Measurements from ENCODE around the gene GRIA4.

The GRIA4 gene

DNA sequence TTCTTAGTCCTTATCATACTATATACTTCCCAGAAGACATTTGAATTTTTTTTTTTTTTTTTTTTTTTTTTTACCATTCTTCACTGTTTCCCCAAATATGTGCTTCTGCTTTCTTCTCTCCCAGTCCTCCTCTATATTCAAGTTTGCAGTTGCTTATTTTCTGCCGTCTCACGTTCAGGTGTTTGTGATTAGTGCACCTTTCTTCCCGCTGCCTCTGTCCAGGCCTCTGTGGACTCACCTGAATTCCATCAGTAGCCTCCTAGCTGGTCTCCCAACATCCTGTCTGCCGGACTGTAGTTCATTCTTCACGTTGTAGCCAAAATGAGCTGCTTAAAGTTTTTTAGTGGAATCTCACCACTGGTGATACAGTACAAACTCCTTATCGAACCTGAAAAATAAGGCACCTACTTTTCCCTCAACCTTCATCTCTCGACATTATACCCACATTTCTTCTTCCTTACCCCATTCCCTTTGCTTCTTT, 413.0 kb downstream of the GRIA4 start:
- Histone ChIP-seq H3K27ac (ENCODE audit: low read depth in 2 of 2, low read length in 2 of 2) (peak overlapping the region; percentile 72 to 79), H3K4me3 (ENCODE audit: low read length in 2 of 2) (peak overlapping the region; percentile 86 to 96), H3K27me3 (ENCODE audit: control insufficient read depth in 2 of 2, insufficient read depth in 2 of 2, low read length in 2 of 2) (no peaks in the 10 kb centered on the region), H3K9ac (ENCODE audit: low read depth in 1 of 2, low read length in 2 of 2) (peak overlapping the region; percentile 52 to 60), H3K9me3 (ENCODE audit: control insufficient read depth in 2 of 2, low read length in 2 of 2) (no peaks in the 10 kb centered on the region), H3K4me1 (ENCODE audit: control insufficient read depth in 2 of 2, insufficient read depth in 2 of 2, low read length in 2 of 2) (peaks cover 0 to 9% of the 10 kb centered on the region in 2 donors), H3K36me3 (ENCODE audit: control insufficient read depth in 2 of 2, insufficient read depth in 2 of 2, low read length in 2 of 2) (no peaks in the 10 kb centered on the region)

DNA sequence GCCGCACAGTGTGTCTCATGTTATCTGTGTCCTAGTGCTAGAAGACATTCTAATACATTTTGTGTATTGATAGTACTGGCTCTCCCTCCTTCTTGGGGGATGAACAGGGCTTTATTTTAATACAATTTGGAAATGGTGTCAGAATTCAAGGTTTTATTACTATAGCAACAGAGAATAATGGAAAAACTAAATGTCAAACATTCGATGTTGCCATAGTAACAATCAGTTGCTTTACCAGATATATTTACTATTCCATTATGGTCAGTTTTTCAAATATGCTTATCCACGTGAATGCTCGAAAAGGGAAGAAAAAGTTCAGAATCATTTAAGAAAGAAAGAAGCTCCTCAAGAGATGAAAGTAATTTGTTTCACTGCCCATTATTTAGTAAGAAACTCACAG, 420.7 kb downstream of the GRIA4 start:
- Histone ChIP-seq H3K36me3 (ENCODE audit: control insufficient read depth in 2 of 2, insufficient read depth in 2 of 2, low read length in 2 of 2) (no peaks in the 10 kb centered on the region), H3K4me3 (ENCODE audit: low read length in 2 of 2) (no peak overlapping the region), H3K27me3 (ENCODE audit: control insufficient read depth in 2 of 2, insufficient read depth in 2 of 2, low read length in 2 of 2) (peaks cover 0 to 3% of the 10 kb centered on the region in 2 donors), H3K27ac (ENCODE audit: low read depth in 2 of 2, low read length in 2 of 2) (no peak overlapping the region), H3K9me3 (ENCODE audit: control insufficient read depth in 2 of 2, low read length in 2 of 2) (no peaks in the 10 kb centered on the region), H3K4me1 (ENCODE audit: control insufficient read depth in 2 of 2, insufficient read depth in 2 of 2, low read length in 2 of 2) (no peaks in the 10 kb centered on the region), H3K9ac (ENCODE audit: low read depth in 1 of 2, low read length in 2 of 2) (no peak overlapping the region)

DNA sequence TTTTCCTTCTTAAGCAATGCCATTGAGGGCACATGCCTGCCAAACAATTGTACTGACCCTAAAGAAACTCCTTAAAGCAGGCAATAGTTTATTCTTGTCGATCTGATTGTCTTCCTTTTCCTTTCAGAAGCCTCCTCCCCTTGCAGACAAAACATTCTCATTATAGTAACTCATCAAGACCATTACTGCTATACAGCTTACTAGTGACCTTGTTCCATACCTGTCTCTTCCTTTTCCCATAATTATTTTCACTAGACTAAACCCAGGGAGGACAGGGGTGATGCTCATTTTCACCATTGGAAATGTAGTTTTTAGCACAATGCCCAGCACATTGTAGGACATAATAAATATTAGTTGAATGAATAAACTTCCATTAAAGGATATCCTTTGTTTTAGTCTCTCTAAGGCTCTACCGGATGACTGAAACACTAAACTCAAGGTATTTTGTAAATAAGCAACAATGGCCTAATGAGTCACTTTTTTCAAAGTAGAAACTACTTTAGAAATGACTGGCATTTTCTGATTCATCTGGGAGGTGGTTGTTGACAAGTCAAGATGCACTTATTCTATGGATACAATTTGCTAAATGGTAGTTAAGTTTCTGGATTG, 421.4 kb downstream of the GRIA4 start:
- H3K36me3 ChIP-seq (ENCODE audit: control insufficient read depth in 2 of 2, insufficient read depth in 2 of 2, low read length in 2 of 2) = no peaks in the 10 kb centered on the region
- H3K27me3 ChIP-seq (ENCODE audit: control insufficient read depth in 2 of 2, insufficient read depth in 2 of 2, low read length in 2 of 2) = peaks cover 0 to 3% of the 10 kb centered on the region in 2 donors
- H3K4me1 ChIP-seq (ENCODE audit: control insufficient read depth in 2 of 2, insufficient read depth in 2 of 2, low read length in 2 of 2) = no peaks in the 10 kb centered on the region
- H3K9ac ChIP-seq (ENCODE audit: low read depth in 1 of 2, low read length in 2 of 2) = no peak overlapping the region
- no peak overlapping the region for H3K27ac ChIP-seq (ENCODE audit: low read depth in 2 of 2, low read length in 2 of 2)
- no peaks in the 10 kb centered on the region for H3K9me3 ChIP-seq (ENCODE audit: control insufficient read depth in 2 of 2, low read length in 2 of 2)
- H3K4me3 ChIP-seq (ENCODE audit: low read length in 2 of 2) = no peak overlapping the region

All from mucosa of rectum (tissue), 2 donors.